ENCODE results near the gene TTC28. TPM values are rescaled to one million over a fixed set of nuclear protein-coding genes. Genes with fewer than 3 reads are reported as not detected.
"Not testable (repeated sequence)": the region's sequence is repeated elsewhere in the genome, so short reads cannot be mapped to it uniquely, and the experiment has no call there.

Gene TTC28
- total RNA-seq, 2 donors from 2014 or later = 4.2 to 5.4 TPM

DNA sequence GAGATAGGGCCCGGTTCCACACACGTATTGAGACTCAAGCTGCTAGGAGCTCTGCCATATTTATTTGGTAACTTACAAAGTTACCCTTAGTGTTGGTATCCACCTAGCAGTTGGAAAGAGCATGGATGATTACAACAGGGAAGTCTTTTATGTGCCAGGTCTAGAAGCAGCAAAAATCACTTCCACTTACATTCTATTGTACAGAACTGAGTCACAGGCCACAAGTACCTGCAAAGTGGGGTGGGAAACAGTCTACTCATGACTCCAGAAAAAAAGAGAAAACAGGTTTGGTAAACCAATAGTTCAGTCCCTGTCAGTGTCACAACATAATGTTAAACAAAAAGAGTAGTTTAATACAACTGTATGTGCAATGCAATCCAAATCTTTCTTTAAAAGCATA is 480.9 kb downstream of the TTC28 start:
- Mint-ChIP-seq H3K27me3 (ENCODE audit: low read depth) (no peaks in the 10 kb centered on the region), H3K27ac (no peak overlapping the region)

DNA sequence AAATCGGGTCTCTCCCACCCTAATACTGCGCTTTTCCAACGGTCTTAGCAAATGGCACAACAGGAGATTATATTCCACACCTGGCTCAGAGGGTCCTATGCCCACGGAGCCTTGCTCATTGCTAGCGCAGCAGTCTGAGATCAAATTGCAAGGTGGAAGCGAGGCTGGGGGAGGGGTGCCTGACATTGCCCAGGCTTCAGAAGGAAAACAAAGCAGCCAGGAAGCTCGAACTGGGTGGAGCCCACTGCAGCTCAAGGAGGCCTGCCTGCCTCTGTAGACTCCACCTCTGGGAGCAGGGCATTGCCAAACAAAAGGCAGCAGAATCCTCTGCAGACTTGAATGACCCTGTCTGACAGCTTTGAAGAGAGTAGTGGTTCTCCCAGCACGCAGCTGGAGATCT is 488.1 kb downstream of the TTC28 start:
- H3K4me3 Mint-ChIP-seq; H3K9me3 Mint-ChIP-seq; ATAC-seq (replicated peaks in 1 of 2); H3K27ac Mint-ChIP-seq; DNase-seq; H3K27me3 Mint-ChIP-seq (ENCODE audit: low read depth); H3K36me3 Mint-ChIP-seq (ENCODE audit: insufficient read depth in 2 of 2); H3K4me1 Mint-ChIP-seq (ENCODE audit: low read depth): not testable (repeated sequence)

More for the DNA sequence above, 480.9 kb downstream of the TTC28 start:
- no peak for ATAC-seq (replicated peaks in 1 of 2)
- DNase-seq = no peak
- no peak overlapping the region for H3K4me3 Mint-ChIP-seq
- H3K9me3 Mint-ChIP-seq = peaks cover 4% of the 10 kb centered on the region in 2 donors
- H3K4me1 Mint-ChIP-seq (ENCODE audit: low read depth) = no peaks in the 10 kb centered on the region
- H3K36me3 Mint-ChIP-seq (ENCODE audit: insufficient read depth in 2 of 2) = no peaks in the 10 kb centered on the region

DNA sequence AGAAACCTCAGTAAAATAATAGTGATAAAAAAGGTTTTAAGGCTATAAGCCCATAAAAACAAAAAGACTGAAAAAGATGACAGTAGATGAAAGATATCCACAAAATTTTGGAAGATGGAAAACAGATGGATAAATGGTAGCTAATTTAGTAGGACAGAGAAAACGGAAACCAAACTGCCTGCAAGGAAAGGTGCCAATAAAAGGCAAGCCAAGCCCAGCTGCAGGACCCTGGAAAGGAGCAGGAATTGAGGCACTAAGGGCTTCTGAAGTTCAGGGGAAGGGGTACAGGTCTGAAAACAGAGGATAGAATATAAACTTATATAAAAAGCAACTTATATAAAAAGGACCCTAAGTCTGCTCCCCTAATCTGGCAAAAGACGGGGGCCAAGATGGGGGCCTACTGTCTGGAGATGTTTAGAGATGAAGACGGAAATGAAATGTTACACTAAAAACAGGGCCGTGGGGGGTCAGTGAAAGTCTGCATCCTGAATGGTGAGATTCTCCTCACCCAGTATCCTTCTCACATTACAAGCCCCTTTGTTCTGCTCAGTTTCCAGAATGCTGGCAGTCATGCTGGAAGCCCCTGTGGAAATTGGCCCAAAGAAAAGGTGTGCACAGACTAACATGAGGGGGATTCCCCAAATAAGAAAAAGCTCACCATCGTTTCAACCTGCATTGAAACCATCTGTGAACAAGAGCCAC is 491.3 kb downstream of the TTC28 start:
- no peak for DNase-seq
- Mint-ChIP-seq H3K9me3 (no peaks in the 10 kb centered on the region), H3K27ac (no peak overlapping the region), H3K4me1 (ENCODE audit: low read depth) (no peaks in the 10 kb centered on the region), H3K27me3 (ENCODE audit: low read depth) (no peaks in the 10 kb centered on the region), H3K4me3 (no peak overlapping the region), H3K36me3 (ENCODE audit: insufficient read depth in 2 of 2) (peaks cover 0 to under 1% of the 10 kb centered on the region in 2 donors)
- no peak for ATAC-seq (replicated peaks in 1 of 2)

DNA sequence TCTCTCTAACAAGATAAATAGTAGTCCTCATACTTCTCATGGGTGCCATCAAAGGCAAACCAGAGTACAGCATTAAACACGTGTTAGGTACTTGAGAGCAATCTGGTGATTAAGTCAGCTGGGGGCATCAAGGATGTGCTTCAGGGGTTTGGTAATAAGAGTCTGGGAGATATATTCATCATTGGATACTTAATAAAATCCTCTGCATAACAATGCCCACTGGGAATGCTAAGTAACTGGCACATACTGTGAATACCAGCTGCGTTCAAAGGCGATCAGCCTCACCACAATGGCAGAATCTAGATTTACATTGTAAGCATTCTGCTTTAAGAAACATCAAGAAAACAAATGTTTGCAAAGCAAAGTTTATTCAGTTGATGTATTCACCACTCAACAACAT is 492.0 kb downstream of the TTC28 start:
- ATAC-seq (replicated peaks in 1 of 2) = no peak
- no peak overlapping the region for H3K4me3 Mint-ChIP-seq
- H3K27me3 Mint-ChIP-seq (ENCODE audit: low read depth) = no peaks in the 10 kb centered on the region
- H3K4me1 Mint-ChIP-seq (ENCODE audit: low read depth) = no peaks in the 10 kb centered on the region
- no peak for DNase-seq
- H3K27ac Mint-ChIP-seq = no peak overlapping the region
- no peaks in the 10 kb centered on the region for H3K9me3 Mint-ChIP-seq
- H3K36me3 Mint-ChIP-seq (ENCODE audit: insufficient read depth in 2 of 2) = no peaks in the 10 kb centered on the region

DNA sequence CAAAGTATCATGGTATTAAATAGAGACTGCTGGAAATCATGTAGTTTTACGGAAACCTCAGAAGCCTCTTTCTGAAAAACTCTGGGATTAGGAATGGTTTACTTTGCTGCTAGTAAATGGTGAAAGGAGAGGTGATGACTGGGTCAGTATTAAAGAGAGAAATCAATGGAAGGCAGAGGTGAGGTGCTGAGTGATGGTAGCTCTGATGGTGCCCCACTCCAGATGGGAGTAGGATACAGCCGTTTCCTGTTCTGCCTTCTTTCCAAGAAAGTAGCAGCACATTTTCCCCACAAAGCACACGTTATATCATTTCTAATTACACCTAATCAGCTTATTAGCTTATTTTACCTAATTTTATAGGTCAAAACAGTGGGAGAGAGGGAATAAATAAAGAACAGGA is 493.0 kb downstream of the TTC28 start:
- Mint-ChIP-seq H3K27me3 (ENCODE audit: low read depth) (no peaks in the 10 kb centered on the region), H3K4me1 (ENCODE audit: low read depth) (no peaks in the 10 kb centered on the region), H3K9me3 (no peaks in the 10 kb centered on the region), H3K4me3 (no peak overlapping the region), H3K27ac (no peak overlapping the region), H3K36me3 (ENCODE audit: insufficient read depth in 2 of 2) (no peaks in the 10 kb centered on the region)
- DNase-seq (no peak), ATAC-seq (replicated peaks in 1 of 2) (no peak)

DNA sequence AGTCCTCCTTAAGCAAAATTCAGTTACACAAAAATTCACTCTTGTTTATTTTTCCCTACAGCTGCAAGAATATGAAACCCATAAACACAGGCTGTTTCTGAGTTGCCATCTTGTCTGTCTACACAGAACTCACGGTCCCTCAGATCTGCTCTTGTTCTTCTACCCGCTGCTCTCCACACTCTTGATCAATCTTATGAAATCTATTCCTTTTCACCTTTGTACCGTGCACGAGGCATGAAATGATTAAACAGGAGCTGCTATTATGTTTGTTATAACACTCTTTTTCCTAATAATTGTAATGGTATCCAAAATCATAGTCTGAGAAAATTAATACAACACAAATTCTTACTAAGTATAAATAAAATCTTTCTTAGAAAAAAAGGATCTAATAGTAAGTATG is 494.5 kb downstream of the TTC28 start:
- DNase-seq = no peak
- Mint-ChIP-seq H3K36me3 (ENCODE audit: insufficient read depth in 2 of 2) (no peaks in the 10 kb centered on the region), H3K4me1 (ENCODE audit: low read depth) (no peaks in the 10 kb centered on the region)

DNA sequence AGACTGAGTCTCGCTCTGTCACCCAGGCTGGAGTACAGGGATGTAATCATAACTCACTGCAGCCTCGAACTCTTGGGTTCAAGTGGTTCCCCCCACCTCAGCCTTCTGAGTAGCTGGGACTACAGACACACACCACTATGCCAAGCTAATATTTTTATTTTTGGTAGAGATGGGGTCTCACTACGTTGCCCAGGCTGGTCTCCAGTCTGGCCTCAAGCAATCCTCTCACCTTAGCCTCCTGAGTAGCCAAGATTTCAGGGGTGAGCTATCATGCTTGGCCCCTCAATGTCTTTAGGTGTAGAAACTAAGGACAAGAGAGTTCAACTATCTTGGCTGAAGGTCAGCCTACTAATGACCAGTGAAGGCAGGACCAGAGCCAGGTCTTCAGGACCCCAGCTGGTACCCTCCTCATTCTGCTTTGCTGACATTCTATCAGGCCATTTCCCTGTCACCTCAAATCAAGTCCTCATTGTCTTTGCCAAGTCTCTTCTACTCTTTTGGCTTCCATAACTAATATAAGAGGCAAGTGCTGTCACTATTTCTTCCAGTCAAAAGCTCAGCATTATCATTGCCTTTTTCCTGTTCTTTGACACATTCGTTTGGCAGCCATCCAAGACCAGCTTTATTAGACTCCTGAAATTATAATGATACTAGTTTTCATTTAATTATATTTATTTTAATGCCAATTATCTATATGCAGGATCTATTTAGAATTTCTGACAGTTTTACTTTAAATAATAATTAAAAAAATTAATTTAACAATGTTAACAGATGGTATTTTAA is 496.4 kb downstream of the TTC28 start:
- Mint-ChIP-seq H3K27ac (no peak overlapping the region), H3K4me3 (no peak overlapping the region), H3K4me1 (ENCODE audit: low read depth) (no peaks in the 10 kb centered on the region), H3K36me3 (ENCODE audit: insufficient read depth in 2 of 2) (no peaks in the 10 kb centered on the region), H3K27me3 (ENCODE audit: low read depth) (no peaks in the 10 kb centered on the region), H3K9me3 (no peaks in the 10 kb centered on the region)
- ATAC-seq (replicated peaks in 1 of 2) = no peak
- DNase-seq = no peak

More for the DNA sequence above, 494.5 kb downstream of the TTC28 start:
- no peak overlapping the region for H3K4me3 Mint-ChIP-seq
- H3K9me3 Mint-ChIP-seq = no peaks in the 10 kb centered on the region
- H3K27me3 Mint-ChIP-seq (ENCODE audit: low read depth) = no peaks in the 10 kb centered on the region
- no peak for ATAC-seq (replicated peaks in 1 of 2)
- H3K27ac Mint-ChIP-seq = no peak overlapping the region

DNA sequence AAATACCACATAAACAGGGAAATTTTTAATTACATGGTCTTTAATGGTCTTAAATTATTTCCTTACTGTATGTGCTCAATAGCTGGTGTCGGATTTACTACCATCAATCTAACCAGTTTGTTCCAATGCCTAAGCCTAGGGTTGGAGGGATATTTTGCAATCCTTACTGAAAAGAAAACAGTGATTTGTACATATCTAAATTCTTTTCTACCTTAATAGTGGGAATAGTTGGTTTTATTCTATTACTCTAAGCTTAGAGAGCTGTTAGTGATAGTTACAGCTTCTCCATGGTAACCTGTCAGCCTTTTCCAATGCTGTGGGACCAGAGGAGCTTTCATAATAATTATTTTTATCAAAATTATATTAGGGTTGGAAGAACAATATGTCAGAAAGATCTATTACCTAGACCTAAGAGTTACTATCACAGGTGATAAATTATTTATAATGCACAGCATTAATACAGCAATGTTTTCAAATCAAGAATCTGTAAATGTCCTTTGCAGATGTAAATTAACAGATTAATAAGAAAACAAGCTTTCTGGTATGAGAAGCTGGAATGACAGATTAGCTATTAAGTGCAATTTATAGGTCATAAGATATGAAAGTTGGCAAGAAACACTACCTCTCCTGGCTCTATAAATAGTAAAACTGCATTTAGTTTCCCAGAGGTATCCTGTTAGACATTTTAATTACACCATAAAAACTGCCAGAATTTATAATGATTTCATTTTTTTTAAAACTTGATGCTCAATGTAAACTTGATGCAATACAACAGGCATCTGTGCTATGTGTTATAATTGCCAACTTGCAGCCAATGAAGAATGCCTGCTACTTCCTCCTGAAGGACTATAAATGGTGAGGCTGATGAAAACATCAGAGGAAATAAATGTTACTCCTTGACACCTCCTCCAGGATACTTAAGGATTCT is 498.6 kb downstream of the TTC28 start:
- H3K27ac Mint-ChIP-seq = no peak overlapping the region
- no peaks in the 10 kb centered on the region for H3K4me1 Mint-ChIP-seq (ENCODE audit: low read depth)
- no peak overlapping the region for H3K4me3 Mint-ChIP-seq
- DNase-seq (no peak), ATAC-seq (replicated peaks in 1 of 2) (no peak)
- H3K36me3 Mint-ChIP-seq (ENCODE audit: insufficient read depth in 2 of 2) = no peaks in the 10 kb centered on the region
- H3K9me3 Mint-ChIP-seq = no peaks in the 10 kb centered on the region
- H3K27me3 Mint-ChIP-seq (ENCODE audit: low read depth) = no peaks in the 10 kb centered on the region

DNA sequence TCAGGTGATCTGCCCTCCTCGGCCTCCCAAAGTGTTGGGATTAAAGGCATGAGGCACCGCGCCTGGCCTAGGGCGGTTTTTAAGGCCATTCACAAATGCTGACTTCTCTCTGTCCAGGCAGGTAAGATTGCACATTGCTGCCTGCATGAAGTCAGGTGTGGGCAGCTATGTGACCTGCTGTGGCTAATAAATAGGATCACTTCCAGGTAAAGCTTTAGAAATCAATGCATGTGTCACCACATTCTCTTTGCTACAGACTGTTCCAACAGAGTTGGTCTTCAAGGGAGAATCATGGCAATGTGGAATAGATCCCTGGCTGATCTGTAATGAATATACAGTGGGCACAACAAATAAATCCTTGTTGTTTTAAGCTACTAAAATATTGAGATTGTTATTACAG is 500.2 kb downstream of the TTC28 start:
- no peak overlapping the region for H3K27ac Mint-ChIP-seq
- H3K9me3 Mint-ChIP-seq = no peaks in the 10 kb centered on the region
- H3K27me3 Mint-ChIP-seq (ENCODE audit: low read depth) = no peaks in the 10 kb centered on the region
- DNase-seq (no peak), ATAC-seq (replicated peaks in 1 of 2) (no peak)
- no peaks in the 10 kb centered on the region for H3K36me3 Mint-ChIP-seq (ENCODE audit: insufficient read depth in 2 of 2)
- H3K4me1 Mint-ChIP-seq (ENCODE audit: low read depth) = no peaks in the 10 kb centered on the region
- no peak overlapping the region for H3K4me3 Mint-ChIP-seq

DNA sequence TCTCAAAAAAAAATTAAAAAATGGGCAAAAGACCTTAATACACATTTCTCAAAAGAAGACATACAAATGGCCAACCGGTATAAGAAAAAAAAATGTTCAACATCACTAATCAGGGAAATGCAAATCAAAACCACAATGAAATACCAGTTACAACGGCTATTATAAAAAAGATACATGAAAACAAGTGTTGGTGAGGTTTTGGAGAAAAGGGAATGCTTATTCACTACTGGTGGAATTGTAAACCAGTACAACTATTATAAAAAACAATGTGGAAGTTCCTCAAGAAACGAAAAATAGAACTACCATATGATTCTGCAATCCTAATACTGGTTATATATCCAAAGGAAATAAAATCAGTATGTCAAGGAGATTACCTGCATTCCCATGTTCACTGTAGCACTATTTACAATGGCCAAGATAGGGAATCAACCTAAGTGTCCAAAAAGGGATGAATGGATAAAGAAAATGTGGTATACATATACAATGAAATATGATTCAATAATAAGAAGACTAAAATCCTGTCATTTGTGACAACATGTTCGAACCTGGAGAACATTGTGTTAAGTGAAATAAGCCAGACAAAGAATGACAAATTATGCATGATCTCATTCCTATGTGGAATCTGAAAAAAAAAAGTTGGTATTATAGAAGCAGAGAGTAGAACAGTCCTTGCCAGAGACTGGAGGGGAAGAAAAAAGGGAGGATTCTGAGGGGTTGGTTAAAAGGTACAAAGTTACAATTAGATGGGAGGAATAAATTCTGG is 503.7 kb downstream of the TTC28 start:
- no peaks in the 10 kb centered on the region for H3K36me3 Mint-ChIP-seq (ENCODE audit: insufficient read depth in 2 of 2)
- DNase-seq (no peak), ATAC-seq (replicated peaks in 1 of 2) (no peak)
- H3K27me3 Mint-ChIP-seq (ENCODE audit: low read depth) = no peaks in the 10 kb centered on the region
- H3K4me1 Mint-ChIP-seq (ENCODE audit: low read depth) = no peaks in the 10 kb centered on the region
- H3K4me3 Mint-ChIP-seq = no peak overlapping the region
- H3K27ac Mint-ChIP-seq = no peak overlapping the region
- H3K9me3 Mint-ChIP-seq = no peaks in the 10 kb centered on the region

DNA sequence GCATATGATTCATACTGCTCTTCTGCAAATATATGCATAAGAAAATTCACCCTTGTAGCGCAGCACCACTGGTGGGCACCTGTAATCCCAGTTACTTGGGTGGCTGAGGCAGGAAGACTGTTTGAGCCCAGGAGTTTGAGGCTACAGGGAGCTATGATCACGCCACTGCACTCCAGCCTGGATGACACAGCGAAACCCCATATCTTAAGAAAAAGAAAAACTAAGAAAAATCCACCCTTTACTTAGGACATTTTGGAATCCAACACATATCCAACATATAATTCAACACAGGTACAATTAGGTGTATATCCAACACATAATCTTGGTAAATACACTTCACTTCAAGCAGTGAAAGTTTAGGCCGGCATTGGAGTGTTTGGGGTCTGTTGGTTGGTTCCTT is 505.1 kb downstream of the TTC28 start:
- Mint-ChIP-seq H3K36me3 (ENCODE audit: insufficient read depth in 2 of 2) (no peaks in the 10 kb centered on the region), H3K4me3 (no peak overlapping the region), H3K4me1 (ENCODE audit: low read depth) (no peaks in the 10 kb centered on the region), H3K27me3 (ENCODE audit: low read depth) (no peaks in the 10 kb centered on the region), H3K27ac (no peak overlapping the region), H3K9me3 (no peaks in the 10 kb centered on the region)
- ATAC-seq (replicated peaks in 1 of 2) = no peak
- DNase-seq = no peak

DNA sequence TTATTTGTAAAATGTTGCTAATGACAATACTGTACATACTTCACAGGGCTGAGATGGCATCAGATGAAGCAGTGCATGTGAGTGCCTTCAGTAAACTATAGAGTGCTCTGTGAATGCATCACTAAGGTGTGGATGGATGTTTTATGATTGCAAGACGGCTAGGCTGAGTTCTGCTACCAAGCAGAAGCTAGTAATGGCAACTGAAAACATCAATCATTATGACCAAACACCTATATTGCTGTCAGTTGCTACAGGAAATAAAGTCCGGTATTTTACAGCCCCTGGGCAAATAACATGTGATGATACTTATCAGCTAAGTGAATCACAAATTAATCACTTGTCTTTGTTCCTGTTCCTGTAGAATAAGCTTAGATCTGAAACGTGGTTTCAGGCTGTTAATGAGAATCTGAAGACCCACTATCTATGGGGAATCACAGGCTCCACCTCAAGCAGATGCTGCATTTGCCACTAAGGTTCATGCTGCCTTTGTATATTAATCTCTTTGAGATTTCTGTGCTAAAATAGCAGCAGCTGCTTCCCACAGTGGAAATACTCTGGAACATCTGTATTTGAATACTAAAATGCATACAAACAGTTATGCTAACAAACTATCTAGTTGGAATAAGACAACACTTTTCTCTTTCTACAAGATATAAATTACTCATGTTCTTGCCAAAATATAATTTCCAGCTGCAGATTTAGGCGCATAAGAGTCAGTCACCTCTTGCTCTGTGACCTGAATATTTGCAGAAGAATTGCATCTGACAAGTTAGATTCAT is 506.6 kb downstream of the TTC28 start:
- H3K27me3 Mint-ChIP-seq (ENCODE audit: low read depth) = no peaks in the 10 kb centered on the region
- H3K9me3 Mint-ChIP-seq = peaks cover 0 to 2% of the 10 kb centered on the region in 2 donors
- no peaks in the 10 kb centered on the region for H3K36me3 Mint-ChIP-seq (ENCODE audit: insufficient read depth in 2 of 2)
- H3K4me1 Mint-ChIP-seq (ENCODE audit: low read depth) = no peaks in the 10 kb centered on the region
- no peak for DNase-seq
- H3K27ac Mint-ChIP-seq = no peak overlapping the region
- H3K4me3 Mint-ChIP-seq = no peak overlapping the region
- ATAC-seq (replicated peaks in 1 of 2) = no peak

All from activated T-cell treated with anti-CD3 and anti-CD28 coated beads, Interleukin-2, amount 50 U/mL, for 72 hours (primary cell).